HG02588 (cell line): ENCODE measurements around the gene DIP2A.

ENCODE experiments used
- ATAC-seq: cut with Tn5 transposase; IDR thresholded peaks from one replicate; pipeline ENCODE4 v1.9.1; 2021; ENCODE audit warnings: mild to moderate bottlenecking, moderate library complexity; ENCODE audit not compliant: unreplicated experiment

Gene DIP2A

GRCh38 chr21:46477765-46478164 is 19.1 kb downstream of the DIP2A start:
- ATAC-seq, result no peak

- no peak for ATAC-seq
Measured at GRCh38 chr21:46478910-46479309, 20.2 kb downstream of the DIP2A start.

- no peak for ATAC-seq
Measured at GRCh38 chr21:46480466-46480865, 21.8 kb downstream of the DIP2A start.

GRCh38 chr21:46482225-46482845 is 23.6 kb downstream of the DIP2A start:
- no peak for ATAC-seq

GRCh38 chr21:46482846-46483231 is 24.1 kb downstream of the DIP2A start:
- ATAC-seq, result no peak

GRCh38 chr21:46483300-46484295 is 24.9 kb downstream of the DIP2A start:
- no peak for ATAC-seq

- ATAC-seq, result no peak
Measured at GRCh38 chr21:46486481-46487126, 27.9 kb downstream of the DIP2A start.

GRCh38 chr21:46489162-46489663 is 30.5 kb downstream of the DIP2A start:
- no peak for ATAC-seq

GRCh38 chr21:46489800-46490199 is 31.1 kb downstream of the DIP2A start:
- ATAC-seq, result no peak

GRCh38 chr21:46491553-46491952 is 32.9 kb downstream of the DIP2A start:
- no peak for ATAC-seq

- no peak for ATAC-seq
Measured at GRCh38 chr21:46492851-46493250, 34.2 kb downstream of the DIP2A start.

- ATAC-seq, result no peak
Measured at GRCh38 chr21:46493828-46494227, 35.1 kb downstream of the DIP2A start.

- no peak for ATAC-seq
Measured at GRCh38 chr21:46498335-46499050, 39.8 kb downstream of the DIP2A start.

- no peak for ATAC-seq
Measured at GRCh38 chr21:46500224-46500861, 41.7 kb downstream of the DIP2A start.

GRCh38 chr21:46503922-46504550 is 45.3 kb downstream of the DIP2A start:
- peak; percentile 58 for ATAC-seq

- ATAC-seq, result no peak
Measured at GRCh38 chr21:46504666-46505065, 46.0 kb downstream of the DIP2A start.

GRCh38 chr21:46507562-46507961 is 48.9 kb downstream of the DIP2A start:
- ATAC-seq, result no peak

- ATAC-seq, result no peak
Measured at GRCh38 chr21:46509741-46510502, 51.2 kb downstream of the DIP2A start.

GRCh38 chr21:46515109-46515508 is 56.4 kb downstream of the DIP2A start:
- no peak for ATAC-seq
